Endothelial cell of hepatic sinusoid (primary cell): ENCODE results near the gene AHNAK2.
"Not testable (repeated sequence)": the region's sequence is repeated elsewhere in the genome, so short reads cannot be mapped to it uniquely, and the experiment has no call there.

Experiments
- in situ Hi-C: cut with HindIII; loops from 2 replicates; pipeline ENCODE4 v1.10.0; 2017; ENCODE audit warnings: low sequenced_read_pairs

Gene AHNAK2

DNA sequence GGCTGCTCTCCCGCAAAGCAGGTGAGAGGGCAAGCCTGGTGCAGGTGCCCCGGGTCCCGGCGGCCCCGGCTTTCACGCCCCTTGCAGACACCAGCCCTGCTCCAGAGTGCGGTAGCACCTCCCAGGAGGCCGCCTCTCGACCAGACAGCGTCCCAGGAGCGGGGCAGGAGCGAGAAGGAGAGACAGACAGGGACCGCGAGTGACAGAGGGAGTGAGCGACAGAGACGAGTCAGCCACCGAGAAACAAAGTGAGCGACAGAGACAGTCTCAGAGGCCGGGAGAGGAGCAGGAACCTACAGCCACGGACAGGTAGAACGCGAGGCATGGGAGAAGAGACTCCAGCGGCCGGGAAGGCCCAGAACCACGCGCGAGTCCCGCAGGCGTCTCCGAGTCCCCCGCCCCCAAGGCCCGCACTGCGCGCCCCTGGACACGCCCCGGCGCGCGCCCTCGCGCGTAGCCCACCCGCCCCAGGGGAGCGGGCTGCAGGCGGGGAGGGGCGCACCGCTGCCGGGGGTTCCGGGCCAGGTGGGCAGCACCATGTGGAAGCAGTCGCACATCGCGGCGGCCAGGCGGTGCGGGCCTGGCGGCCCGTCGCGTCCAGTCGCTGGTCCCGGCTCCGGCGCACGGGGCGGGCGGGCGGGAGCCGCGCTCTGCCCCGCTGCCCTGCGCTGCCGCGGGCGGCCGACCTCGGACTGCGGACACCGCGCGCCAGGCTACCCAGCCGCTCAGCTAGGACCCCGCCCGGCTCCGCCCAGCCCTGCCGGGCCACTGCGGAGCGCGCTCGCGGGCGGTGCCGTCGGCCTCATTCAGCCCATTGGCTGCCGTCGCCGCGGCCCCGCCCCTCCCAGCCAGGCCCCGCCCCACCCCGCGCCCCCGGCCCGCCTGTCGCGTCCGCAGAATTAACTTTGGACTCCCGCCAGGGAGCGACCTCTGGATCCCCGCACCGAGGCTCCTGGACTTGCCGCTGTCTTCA lies at the start of gene AHNAK2:
Gene AHNAK2, minus strand, starts transcription at position 694 of the 973 bp plus-strand sequence. Its CDS starts 137 bp downstream, at position 557.
- in situ Hi-C loops = no loop called here

DNA sequence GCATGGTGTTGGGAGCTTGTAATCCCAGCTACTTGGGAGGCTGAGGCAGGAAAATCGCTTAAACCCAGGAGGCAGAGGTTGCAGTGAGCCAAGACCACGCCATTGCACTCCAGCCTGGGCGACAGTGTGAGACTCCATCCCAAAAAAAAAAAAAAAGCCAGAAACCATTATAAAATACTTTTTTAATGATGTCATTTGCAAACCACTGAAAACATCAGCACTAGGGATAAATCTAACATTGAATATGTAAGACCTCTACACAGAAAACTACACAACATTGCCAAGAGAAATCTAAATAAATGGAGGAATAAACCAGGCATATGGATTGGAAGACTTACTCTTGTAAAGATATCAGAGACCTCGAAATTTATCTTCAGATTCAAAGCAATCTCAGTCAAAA lies 49.5 kb upstream of the AHNAK2 start:
- in situ Hi-C loops = not testable (repeated sequence)

- in situ Hi-C loops = no loop called here
Measured at GRCh38 chr14:105026802-105027563, 48.8 kb upstream of the AHNAK2 start.

DNA sequence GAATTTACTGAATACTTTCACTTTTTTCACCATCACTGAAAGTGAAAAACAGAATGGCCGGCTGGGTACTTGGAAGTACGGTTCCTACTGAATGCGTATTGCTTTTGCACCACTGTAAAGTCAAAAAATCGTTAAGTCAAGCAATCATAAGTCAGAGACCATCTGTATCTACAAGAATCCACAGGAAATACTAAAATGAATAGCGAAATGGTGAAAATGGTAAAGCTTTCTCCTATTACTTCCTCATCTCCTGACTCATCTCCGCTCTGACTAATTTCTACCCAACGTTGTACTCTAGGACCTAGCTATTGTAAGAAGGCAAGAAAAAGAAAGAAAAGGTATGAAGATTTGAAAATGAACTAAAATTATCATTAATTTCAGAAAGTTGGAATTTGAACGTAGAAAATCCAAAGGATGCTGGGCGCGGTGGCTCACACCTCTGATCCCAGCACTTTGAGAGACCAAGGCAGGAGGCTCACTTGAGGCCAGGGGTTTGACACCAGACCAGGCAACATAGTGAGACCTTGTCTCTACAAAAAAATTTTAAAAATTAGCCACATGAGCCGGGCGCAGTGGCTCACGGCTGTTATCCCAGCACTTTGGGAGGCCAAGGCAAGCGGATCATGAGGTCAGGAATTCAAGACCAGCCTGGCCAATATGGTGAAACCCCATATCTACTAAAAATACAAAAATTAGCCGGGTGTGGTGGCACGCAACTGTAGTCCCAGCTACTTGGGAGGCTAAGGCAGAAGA lies 48.0 kb upstream of the AHNAK2 start:
- in situ Hi-C loops = no loop called here

DNA sequence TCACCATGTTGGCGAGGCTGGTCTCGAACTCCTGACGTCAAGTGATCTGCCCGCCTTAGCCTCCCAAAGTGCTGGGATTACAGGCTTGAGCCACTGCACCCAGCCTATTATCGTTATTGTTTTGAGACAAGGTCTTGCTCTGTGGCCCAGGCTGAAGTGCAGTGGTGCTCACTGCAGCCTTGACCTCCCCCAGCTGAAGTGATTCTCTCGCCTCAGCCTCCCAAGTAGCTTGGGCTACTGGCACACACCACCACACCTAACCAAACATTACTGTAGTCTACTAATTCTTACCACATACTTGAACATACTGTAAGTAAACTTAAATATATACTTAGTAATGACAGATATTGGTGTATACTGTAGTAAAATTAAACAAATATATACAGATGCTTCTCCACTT lies 47.3 kb upstream of the AHNAK2 start:
- in situ Hi-C loops = no loop called here

- in situ Hi-C loops = no loop called here
Measured at GRCh38 chr14:105023791-105024480, 45.8 kb upstream of the AHNAK2 start.

DNA sequence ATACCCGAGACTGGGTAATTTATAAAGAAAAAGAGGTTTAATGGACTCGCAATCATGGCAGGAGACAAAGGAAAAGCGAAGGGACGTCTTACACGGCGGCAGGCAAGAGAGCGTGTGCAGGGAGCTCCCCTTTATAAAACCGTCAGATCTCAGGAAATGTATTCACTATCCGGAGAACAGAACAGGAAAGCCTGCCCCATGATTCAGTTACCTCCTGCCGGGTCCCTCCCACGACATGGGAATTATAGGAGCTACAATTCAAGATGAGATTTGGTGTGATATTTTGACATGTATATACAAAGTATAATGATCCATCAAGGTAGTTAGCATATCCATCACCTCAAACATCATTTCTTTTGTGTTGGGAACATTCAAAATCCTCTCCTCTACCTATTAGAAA lies 45.0 kb upstream of the AHNAK2 start:
- in situ Hi-C loops = no loop called here

DNA sequence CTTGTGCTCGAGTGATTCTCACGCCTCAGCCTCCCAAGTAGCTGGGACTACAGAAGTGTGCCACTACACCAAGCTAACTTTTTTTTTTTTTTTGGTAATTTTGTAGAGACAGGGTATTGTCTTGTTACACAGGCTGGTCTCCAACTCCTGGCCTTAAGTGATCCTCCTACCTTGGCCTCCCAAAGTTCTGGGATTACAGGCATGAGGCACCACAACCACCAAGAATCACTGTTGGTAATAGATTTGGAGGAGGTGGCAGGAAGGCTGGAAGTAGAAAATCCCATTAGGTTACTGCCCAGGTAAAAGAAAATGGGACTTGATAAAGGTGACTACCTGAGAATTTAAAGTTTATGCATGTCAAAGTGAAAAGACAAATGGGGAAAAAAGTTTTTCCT lies 44.1 kb upstream of the AHNAK2 start:
- in situ Hi-C loops = no loop called here

GRCh38 chr14:105021656-105022275 lies 43.6 kb upstream of the AHNAK2 start:
- in situ Hi-C loops = no loop called here

DNA sequence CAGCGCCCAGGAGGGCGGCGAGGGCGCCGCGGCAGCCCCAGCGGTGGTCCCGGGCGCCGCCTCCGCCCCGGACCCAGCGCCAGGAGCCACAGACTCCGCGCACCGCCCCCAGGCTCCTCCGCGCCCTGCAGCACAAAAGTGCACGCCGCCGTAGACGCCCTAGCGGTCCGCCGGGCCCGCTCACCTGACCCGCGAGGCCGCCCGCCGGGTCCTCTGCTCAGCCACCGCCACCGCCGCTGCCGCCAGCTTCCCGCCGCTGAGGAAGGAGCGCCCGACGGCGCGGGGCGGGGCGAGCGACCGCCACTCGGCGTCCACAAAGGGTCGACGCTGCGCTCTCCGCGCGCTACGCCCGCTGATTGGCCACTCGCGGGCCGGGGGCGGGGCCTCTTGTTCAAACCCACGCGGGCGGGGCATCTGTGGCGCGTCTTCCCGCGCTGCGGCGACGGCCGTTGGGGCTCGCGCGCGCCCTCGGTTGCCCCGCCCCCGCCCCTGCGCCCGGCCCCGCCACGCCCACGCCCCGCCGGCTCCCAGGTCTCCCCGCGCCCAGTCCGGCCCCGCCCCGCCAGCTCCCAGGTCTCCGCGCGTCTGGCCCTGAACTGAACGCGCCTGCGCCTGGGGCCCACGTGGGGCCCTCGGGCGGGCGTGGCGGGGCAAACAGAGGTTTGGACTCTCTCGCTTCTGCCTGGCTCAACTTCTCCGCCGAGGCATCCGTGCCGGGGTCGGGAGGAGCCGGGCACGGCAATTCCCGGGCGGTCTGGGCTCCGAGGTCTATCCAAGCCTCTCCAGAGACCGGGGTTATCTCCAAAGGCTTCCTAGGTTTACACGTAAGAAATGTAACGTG lies 42.9 kb upstream of the AHNAK2 start, which contains the start of gene CDCA4:
Gene CDCA4, minus strand, starts transcription at position 269 of the 841 bp plus-strand sequence. CDS start 9,154 bp downstream, outside the sequence.
- in situ Hi-C loops = no loop called here

GRCh38 chr14:105019861-105020814 lies 42.0 kb upstream of the AHNAK2 start:
- in situ Hi-C loops = loop anchor here (5.0 to 10.0 kb wide), 3 partner anchors 37 to 105 kb away; no protein-coding TSS in a partner anchor

GRCh38 chr14:105018414-105018813 lies 40.2 kb upstream of the AHNAK2 start:
- in situ Hi-C loops = loop anchor here (5.0 to 10.0 kb wide), 3 partner anchors 39 to 106 kb away; no protein-coding TSS in a partner anchor

DNA sequence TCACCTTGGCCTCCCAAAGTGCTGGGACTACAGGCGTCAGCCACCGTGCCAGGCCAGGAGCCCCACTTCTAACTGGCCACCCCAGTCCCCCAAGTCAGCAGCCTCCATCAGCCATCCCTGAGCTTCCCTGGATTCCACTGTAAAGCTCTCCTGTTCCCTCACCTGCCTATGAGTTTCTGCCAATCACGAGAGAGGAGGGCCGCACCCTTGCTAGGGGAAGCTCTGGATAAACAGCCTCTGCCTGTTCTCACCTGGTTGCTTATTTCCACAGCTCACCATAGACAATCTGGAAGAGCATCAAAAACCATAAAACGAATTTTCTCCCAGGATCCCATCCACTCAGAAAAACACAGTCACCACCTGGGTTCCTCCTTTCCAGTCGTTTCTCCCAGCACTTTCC lies 37.7 kb upstream of the AHNAK2 start:
- in situ Hi-C loops = loop anchor here (5.0 to 10.0 kb wide), 3 partner anchors 41 to 109 kb away; no protein-coding TSS in a partner anchor

- in situ Hi-C loops = loop anchor here (5.0 to 10.0 kb wide), 3 partner anchors 42 to 110 kb away; no protein-coding TSS in a partner anchor
Measured at GRCh38 chr14:105015242-105015641, 37.1 kb upstream of the AHNAK2 start.

- in situ Hi-C loops = loop anchor here (5.0 to 10.0 kb wide), 3 partner anchors 43 to 110 kb away; no protein-coding TSS in a partner anchor
Measured at GRCh38 chr14:105014631-105015030, 36.5 kb upstream of the AHNAK2 start.

DNA sequence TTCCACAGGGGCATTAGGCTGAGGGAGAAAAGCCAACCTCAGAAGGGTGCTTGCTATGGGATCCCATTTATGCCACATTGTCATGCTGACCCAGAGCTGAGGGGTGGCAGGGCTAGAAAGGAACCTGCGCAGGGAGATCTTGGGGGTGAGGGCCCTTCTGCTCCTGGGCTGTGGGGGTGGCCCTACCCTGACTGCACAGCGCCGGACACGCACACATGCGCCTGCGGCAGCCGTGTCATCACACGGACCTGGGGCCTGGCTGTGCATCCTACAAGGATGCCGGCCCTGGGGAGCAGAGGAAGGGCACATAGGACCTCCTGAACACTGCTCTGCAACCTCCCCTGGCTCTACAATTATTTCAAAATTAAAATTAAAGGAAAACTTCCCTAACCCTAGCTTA lies 35.9 kb upstream of the AHNAK2 start:
- in situ Hi-C loops = loop anchor here (10.0 kb wide), 2 partner anchors 79 to 111 kb away; no protein-coding TSS in a partner anchor

DNA sequence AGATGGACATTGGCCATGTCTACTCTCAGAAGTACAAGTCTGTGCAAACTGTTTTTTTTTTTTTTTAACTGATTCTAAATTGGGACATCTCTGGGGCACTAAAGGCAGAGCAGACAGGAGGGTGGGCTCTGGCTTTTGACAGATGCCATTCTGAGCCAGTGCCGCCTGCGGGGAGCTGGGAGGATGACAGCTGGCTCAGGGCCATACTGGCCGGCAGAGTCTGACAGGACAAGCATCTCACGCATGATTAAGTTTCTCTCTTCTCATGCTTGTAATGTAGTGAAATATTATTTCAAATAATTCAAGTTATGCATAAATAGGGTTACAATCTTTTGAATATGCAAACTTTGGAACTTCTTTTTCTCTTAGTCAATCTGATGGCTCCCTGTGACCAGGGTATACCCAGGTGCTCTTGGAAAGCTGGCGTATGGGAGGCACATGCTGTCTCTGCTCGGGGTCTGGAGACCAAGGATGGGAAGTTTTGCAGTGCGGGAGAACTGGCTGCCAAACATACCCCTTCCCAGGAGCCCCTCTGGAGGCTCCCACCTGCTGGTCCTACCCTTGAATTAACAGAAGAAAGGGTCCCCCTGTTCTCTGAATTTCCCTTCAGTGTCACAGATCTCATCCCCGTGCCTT lies 35.1 kb upstream of the AHNAK2 start:
- in situ Hi-C loops = loop anchor here (10.0 kb wide), 2 partner anchors 78 to 112 kb away; no protein-coding TSS in a partner anchor
